ENCODE data around the gene CENPX.
A peak's percentile ranks its signal among the peaks of the same experiment; 100 is the strongest.

GRCh38 chr17:82056729-82057621 is 34.3 kb upstream of the CENPX start:
- TF ChIP-seq POLR2AphosphoS5 (IDR thresholded peaks at IDR 0.05; ENCODE audit: borderline replicate concordance, low read depth, low read length), result peak; percentile 33; the same call in 1 of the 2 replicates
- TF ChIP-seq EZH2 (IDR thresholded peaks at IDR 0.05), result no peak
- no peak for TF ChIP-seq FOXP2 (optimal IDR thresholded peaks at IDR 0.05; ENCODE audit: control extremely low read depth, extremely low read length, insufficient read depth)
